ENCODE data around the gene KIF3B. TPM values are rescaled to one million over a fixed set of nuclear protein-coding genes. Genes with fewer than 3 reads are reported as not detected.

The KIF3B gene
- total and polyA plus RNA-seq, 2 donors (not counting 1 experiment from before 2014, with no cell fraction given): 12.7 to 17.5 TPM

- Mint-ChIP-seq H3K27me3 (no peaks in the 10 kb centered on the region), H3K9me3 (ENCODE audit: insufficient read depth) (no peaks in the 10 kb centered on the region), H3K27ac (peak overlapping the region; percentile 81), H3K4me1 (peaks cover 78% of the 10 kb centered on the region), H3K4me3 (peak overlapping the region; percentile 66)
- Histone ChIP-seq H3K9me3 (ENCODE audit: control extremely low read depth in 1 of 3, control insufficient read depth in 2 of 3, insufficient read depth in 1 of 3, low read length in 2 of 3) (no peaks in the 10 kb centered on the region), H2AFZ (ENCODE audit: insufficient read depth, low read depth, low read length, poor library complexity, severe bottlenecking) (no peak overlapping the region), H4K20me1 (ENCODE audit: control insufficient read depth, insufficient read depth, low read length, poor library complexity, severe bottlenecking) (peaks cover 75% of the 10 kb centered on the region), H3K27me3 (replicated peaks in 1 of 4; ENCODE audit: control extremely low read depth in 1 of 4, control insufficient read depth in 3 of 4, insufficient read depth in 4 of 4, low read length in 3 of 4) (no peaks in the 10 kb centered on the region), H3K4me1 (ENCODE audit: control insufficient read depth in 2 of 2, insufficient read depth in 2 of 2, low read length in 2 of 2) (peaks cover 61 to 75% of the 10 kb centered on the region in 2 donors), H3K27ac (ENCODE audit: low read length in 2 of 2) (peak overlapping the region; percentile 36 to 42), H3K9ac (ENCODE audit: low read length) (no peak overlapping the region), H3K4me2 (replicated peaks; ENCODE audit: low read depth, low read length, poor library complexity, severe bottlenecking) (peak overlapping the region; percentile 44), H3K4me3 (ENCODE audit: control extremely low read depth in 1 of 5, extremely low read depth in 1 of 5, insufficient read depth in 1 of 5, low read depth in 2 of 5, low read length in 4 of 5) (no peak overlapping the region), H3K79me2 (ENCODE audit: control insufficient read depth, insufficient read depth, low read length) (peaks cover 91% of the 10 kb centered on the region), H3K36me3 (replicated peaks in 1 of 2; ENCODE audit: control extremely low read depth in 1 of 2, control insufficient read depth in 1 of 2, extremely low read depth in 1 of 2, insufficient read depth in 2 of 2, low read length in 1 of 2) (peaks cover 1 to 3% of the 10 kb centered on the region in 2 experiments)
- intact Hi-C loops (cut with micrococcal nuclease): no loop called here
- DNase-seq: no peak
- CTCF ChIA-PET: interaction anchor here (0.9 kb wide), 1 partner anchor 38 kb away, joined by 3 read pairs; no protein-coding TSS in a partner anchor
- no peak for ATAC-seq (ENCODE audit: low read depth)
- TF ChIP-seq CTCF (IDR thresholded peaks at IDR 0.05): no peak
- TF ChIP-seq EZH2 (IDR thresholded peaks at IDR 0.05; ENCODE audit: borderline replicate concordance, insufficient read depth, low read depth, low read length, poor library complexity, severe bottlenecking): no peak
- no CpG with 5 or more reads among the region's 4 CpGs for WGBS (ENCODE audit: insufficient coverage)
- POLR2A ChIA-PET: no interaction called here
Measured at GRCh38 chr20:32362901-32363364, 85.5 kb downstream of the KIF3B start.

- TF ChIP-seq EZH2 (IDR thresholded peaks at IDR 0.05; ENCODE audit: borderline replicate concordance, insufficient read depth, low read depth, low read length, poor library complexity, severe bottlenecking): no peak
- TF ChIP-seq CTCF (IDR thresholded peaks at IDR 0.05): no peak
- CTCF ChIA-PET: interaction anchor here (0.8 to 1.0 kb wide), 2 partner anchors 9 to 13 kb away, joined by 3 read pairs; no protein-coding TSS in a partner anchor
- peaks cover 75% of the 10 kb centered on the region for H4K20me1 ChIP-seq (ENCODE audit: control insufficient read depth, insufficient read depth, low read length, poor library complexity, severe bottlenecking)
Measured at GRCh38 chr20:32363492-32363891, 86.0 kb downstream of the KIF3B start.

More at GRCh38 chr20:32363492-32363891, 86.0 kb downstream of the KIF3B start:
- POLR2A ChIA-PET: no interaction called here
- H3K36me3 ChIP-seq (replicated peaks in 1 of 2; ENCODE audit: control extremely low read depth in 1 of 2, control insufficient read depth in 1 of 2, extremely low read depth in 1 of 2, insufficient read depth in 2 of 2, low read length in 1 of 2): peaks cover 1 to 3% of the 10 kb centered on the region in 2 experiments
- H3K9me3 Mint-ChIP-seq (ENCODE audit: insufficient read depth): no peaks in the 10 kb centered on the region
- H3K27me3 ChIP-seq (replicated peaks in 1 of 4; ENCODE audit: control extremely low read depth in 1 of 4, control insufficient read depth in 3 of 4, insufficient read depth in 4 of 4, low read length in 3 of 4): no peaks in the 10 kb centered on the region
- DNase-seq (no peak), ATAC-seq (ENCODE audit: low read depth) (no peak)
- peak overlapping the region; percentile 10 for H3K4me2 ChIP-seq (replicated peaks; ENCODE audit: low read depth, low read length, poor library complexity, severe bottlenecking)
- H3K27me3 Mint-ChIP-seq: no peaks in the 10 kb centered on the region
- intact Hi-C loops (cut with micrococcal nuclease): no loop called here
- H3K4me1 Mint-ChIP-seq: peaks cover 83% of the 10 kb centered on the region
- no peaks in the 10 kb centered on the region for H3K9me3 ChIP-seq (ENCODE audit: control extremely low read depth in 1 of 3, control insufficient read depth in 2 of 3, insufficient read depth in 1 of 3, low read length in 2 of 3)
- 40% methylated on average over 1 of the region's 2 CpGs for WGBS (ENCODE audit: insufficient coverage)
- H3K27ac Mint-ChIP-seq: peak overlapping the region; percentile 72
- H3K27ac ChIP-seq (ENCODE audit: low read length in 2 of 2): peak overlapping the region; percentile 31 to 42
- no peak overlapping the region for H2AFZ ChIP-seq (ENCODE audit: insufficient read depth, low read depth, low read length, poor library complexity, severe bottlenecking)
- H3K9ac ChIP-seq (ENCODE audit: low read length): no peak overlapping the region
- peaks cover 66 to 78% of the 10 kb centered on the region in 2 donors for H3K4me1 ChIP-seq (ENCODE audit: control insufficient read depth in 2 of 2, insufficient read depth in 2 of 2, low read length in 2 of 2)
- H3K79me2 ChIP-seq (ENCODE audit: control insufficient read depth, insufficient read depth, low read length): peaks cover 91% of the 10 kb centered on the region
- H3K4me3 Mint-ChIP-seq: peak overlapping the region; percentile 18
- H3K4me3 ChIP-seq (ENCODE audit: control extremely low read depth in 1 of 5, extremely low read depth in 1 of 5, insufficient read depth in 1 of 5, low read depth in 2 of 5, low read length in 4 of 5): no peak overlapping the region

Data from B cell (primary cell).